ENCODE measurements around the gene CIZ1.
A peak's percentile ranks its signal among the peaks of the same experiment; 100 is the strongest.
"Not testable (repeated sequence)": the region's sequence is repeated elsewhere in the genome, so short reads cannot be mapped to it uniquely, and the experiment has no call there.

Gene CIZ1

DNA sequence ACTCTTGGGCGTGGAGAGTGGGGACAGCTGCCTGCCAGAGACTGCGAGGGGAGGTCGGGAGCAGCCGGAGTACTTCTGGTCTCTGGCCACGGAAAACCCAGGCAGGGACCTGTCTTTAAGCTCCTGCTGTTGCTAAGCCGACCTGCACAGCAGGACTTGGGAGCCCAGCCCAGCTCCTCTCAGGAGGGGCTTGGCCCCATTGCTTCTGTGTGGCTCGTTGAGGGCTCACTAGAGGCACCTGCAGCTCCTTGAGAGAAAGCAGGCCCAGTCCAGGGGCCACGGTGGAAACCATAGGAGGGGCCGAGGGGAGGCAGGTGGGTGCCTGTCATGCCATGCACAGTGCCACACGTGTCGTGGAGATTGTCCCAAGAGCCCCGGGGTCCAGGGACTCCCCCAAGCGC is 45.4 kb downstream of the CIZ1 start:
- no peak for DNase-seq

DNA sequence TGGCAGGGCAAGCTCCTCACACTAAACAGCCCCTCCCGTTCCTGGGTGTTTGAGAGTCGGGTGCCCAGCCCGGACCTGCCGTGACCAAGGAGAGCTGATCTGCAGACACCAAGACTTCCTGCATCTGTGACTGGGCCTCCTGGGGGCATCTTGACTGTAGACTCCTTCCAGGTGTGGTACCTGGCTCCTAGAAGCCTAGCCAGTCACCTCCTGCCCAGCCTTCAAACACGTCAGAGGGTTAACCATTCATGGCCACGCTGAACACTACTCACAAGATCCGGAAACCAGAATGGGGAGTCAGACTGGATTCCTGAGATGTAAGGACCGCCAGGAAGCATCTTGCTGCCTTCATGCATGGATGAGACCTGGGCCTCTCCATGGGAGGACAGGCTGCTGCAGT is 45.8 kb downstream of the CIZ1 start:
- DNase-seq: no peak

DNA sequence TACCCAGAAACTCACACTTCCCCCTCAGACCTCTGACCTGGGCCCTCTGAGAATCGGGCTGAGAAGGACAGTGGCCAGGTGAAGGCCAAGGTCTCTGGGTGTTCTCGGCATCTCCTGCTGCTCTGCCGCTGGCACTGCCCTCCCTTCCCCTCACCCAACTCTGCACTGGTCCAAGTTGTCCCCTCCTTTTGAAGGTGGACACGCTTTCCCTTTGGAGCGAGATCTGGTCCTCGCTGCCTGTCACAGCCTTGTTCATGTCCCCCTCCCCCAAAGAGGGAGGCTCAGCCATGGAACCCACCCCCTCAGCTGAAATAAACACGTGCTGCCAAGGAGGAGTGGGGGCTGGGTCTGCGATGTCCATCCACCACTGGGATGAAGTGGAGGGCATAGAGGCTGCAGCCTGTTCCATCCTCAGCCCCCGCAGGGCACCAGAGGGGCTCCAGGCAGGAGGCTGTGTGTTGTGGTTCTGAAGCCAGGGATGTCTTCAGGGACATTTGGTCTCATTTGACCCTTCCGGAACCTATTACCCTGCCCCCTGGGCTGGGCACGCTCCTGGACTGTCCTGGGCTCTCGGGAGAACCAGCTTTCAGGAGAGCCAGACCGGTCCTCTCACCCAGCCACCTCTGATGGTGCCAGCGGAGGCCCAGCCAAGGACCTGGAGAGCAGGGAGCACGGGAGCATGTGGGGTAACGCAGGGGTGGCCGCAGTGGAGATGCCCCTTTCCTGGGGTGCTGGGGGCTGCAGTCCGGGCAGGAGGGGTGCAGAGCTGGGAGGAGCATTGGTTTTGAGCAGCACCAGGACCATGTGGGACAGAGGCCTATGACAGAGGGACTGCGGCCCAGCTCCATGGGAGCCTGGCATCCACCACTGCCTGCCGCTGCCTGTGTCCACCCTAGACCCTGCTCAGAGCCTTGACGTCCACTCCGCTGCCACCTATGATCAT is 46.9 kb downstream of the CIZ1 start:
- DNase-seq: no peak

DNA sequence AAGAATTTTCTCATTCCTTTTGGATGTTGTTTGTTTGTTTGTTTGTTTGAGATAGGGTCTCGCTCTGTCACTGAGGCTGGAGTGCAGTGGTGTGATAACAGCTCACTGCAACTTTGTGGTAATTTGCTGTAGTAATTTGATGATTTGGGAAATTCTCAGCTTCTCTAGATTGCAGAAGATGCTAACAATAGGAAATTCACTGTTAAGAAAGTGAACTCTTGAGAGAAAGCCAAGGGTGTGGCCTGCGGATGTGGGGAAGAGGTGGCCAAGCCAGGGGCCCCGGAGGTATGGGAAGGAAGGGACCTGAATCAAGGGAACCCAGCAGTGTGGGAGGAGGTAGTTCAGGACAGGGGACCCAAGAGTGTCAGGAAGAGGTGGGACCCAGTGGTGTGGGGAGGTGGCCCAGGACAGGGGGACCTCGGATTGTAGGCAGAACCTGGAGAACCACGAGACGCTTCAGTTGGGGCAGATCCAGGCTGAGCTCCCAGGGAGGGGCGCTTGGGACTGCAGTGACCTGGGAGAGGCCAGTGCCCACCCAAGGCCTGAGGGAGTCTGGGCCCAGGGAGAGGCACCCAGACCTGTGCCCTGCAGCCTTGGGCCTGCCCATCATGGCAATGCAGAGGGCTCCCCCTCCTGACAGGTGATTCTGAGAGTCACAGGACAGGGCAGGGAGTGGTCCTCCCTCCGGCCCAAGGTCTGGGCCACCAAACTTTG is 47.7 kb downstream of the CIZ1 start:
- DNase-seq: no peak

DNA sequence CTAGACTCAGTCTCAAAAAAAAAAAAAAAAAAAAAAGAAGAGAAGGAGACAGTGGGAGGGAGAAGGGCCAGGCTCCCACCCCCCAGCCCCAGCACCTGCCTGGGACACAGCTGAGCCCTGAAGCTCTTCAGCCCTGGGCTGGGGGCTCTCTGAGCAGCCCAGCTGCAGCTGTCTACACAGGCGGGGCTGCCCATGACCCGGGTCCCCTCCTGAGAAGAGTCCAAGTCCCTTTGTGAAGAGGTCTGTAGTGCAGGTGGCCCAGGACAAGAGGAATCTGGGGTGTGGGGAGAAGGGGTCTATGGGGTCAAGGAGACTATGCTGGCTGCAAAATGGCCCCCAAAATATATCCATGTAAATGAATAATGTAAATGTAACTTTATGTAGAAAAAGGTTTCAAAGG is 48.8 kb downstream of the CIZ1 start:
- no peak for DNase-seq

DNA sequence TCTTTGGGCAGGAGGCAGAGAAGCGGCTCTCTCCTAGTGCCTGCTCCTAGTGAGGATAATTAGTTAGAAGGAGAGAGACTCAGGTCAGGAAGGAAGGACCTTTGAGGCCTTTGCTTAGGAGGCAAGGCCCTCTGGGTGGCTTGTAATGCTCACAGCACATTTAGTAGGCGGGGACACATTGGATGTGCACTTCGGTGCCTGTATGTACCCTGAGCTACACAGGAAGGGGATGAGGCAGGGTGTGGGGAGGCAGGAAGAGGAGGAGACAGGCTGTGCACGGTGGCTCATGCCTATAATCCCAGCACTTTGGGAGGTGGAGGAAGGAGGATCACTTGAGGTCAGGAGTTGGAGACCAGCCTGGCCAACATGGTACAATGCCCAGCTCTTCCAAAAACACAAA is 49.3 kb downstream of the CIZ1 start:
- no peak for DNase-seq

DNA sequence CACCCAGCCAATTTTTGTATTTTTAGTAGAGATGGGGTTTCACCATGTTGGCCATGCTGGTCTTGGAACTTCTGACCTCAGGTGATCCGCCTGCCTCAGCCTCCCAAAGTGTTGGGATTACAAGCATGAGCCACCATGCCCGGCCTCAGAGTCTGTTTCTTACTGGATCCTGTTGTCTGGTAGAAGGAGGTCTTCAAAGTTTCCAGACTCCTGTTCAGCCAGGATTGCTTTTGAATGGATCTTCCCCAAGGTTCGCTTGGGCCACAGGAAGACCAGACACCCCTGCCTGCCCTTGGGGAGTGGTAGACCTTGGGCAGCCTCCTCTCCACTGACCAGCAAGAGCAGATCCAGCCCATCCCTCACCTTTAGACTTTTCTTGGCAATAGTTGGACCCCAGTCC is 49.8 kb downstream of the CIZ1 start:
- no peak for DNase-seq

DNA sequence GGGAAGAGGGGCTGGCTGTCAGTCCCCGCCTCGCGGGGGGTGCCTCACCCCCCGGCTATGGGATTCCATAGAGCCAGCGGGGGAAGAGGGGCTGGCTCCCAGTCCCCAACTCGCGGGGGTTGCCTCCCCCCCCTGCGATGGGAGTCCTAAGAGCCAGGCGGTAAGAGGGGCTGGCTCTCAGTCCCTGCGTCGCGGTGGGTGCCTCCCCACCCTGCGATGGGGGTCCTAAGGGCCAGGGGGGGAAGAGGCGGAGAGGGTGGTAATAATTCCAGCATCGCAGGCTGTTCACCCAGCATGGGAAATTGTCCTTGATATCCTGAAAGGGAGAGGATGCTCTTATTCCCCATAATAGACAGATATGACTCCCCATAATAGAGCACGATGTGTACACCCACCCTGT is 51.8 kb downstream of the CIZ1 start:
- no peak for DNase-seq

DNA sequence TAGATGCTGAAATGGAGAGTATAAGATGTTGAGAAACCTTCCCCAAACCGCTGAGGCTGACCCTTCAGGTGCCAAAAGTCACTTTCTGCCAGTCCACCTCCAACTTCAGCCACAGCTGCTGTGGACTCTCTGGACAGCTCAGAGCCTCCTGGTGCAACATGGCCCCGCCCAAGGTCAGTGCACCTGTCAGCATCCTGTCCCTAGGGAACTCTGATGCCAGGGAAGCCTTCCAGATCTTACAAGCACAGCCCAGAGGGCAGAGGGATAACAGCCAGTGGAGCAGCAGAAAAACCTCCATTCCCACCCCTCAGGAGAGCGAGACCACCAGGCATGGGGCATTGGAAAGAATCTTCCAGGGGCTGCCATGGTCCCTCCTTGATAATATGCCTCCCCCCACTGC is 53.4 kb downstream of the CIZ1 start:
- no peak for DNase-seq

DNA sequence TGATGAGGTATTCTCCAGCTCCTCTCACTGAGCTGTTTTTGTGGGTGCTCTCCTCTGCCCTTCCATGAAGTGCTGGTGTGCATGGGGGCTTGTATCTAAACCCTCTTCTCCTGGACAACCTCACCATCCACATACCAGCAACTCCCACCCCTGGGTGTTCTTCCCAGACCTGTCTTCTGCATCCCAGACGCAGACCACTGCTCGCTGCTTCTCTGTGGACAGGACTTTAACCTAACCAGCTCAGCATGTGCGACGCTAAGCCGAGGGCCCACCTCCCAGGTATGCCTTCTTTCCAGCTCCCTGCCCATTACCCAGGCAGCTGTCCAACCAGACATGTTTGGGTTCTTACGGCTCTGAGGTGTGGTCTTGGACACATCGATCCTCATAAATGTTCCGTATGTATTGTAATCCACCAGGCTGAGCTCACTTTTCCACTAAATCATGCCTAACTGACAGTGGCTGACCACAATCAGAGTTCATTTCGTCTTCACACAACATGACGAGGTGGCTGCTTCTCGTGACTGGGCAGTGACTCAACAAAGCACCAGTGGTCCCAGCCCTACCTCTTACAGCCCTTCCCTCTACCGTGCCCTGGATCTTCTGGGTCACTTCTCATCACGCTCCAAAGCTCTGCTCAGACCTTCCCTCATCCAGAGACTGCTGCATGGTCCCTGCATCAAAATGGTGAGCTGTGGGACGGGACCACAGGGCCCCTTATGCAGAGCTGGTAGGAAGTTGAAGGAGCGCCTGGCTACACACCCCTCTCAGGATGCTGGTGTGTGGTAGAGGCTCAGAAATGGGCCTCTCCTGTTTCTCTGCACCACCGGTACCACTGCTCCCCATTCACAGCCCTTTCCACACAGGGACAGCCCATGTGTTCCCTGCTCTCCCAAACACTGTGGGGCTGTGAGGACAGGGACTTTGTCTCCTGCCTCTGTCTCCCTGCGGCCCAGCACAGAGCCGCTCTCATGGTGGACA is 54.3 kb downstream of the CIZ1 start:
- DNase-seq: no peak

DNA sequence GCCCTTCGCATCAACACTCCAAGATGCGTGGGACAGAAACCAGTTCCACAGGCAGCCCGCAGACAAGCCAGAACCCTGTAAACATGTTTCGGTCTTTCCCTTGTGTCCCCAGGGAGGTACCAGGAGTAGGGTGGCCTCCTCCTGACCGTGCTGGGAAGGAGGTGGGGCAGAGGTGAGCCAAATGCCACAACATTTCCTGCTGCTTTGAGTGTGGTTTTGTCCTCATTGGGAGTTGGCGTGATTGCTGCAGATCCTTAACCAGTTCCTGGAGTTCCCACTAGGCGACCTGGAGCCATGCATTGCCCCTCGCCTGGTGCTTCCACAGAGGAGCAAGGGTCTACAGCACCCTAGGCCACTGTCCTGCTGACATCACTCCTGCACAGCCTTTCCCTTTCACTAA is 55.8 kb downstream of the CIZ1 start:
- DNase-seq: not testable (repeated sequence)

DNA sequence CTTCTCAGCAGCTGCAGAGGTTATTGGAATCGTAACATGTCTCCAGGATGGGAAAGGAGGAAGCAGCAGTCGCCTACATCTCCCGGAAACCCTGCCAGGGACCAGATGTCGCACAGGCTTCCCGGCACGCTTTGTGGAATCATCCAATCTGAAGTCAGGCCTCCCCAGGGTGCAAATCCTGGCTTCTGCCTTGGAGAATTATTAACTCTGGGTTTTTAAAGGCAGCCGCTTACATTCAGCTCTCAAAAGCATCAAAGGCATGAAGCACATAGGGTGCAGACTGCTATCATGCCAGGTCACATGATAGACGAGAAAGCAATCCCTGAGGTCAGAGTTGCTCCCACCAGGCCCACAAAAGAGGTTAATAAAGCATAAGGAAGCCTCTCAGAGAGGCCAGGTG is 59.2 kb downstream of the CIZ1 start:
- not testable (repeated sequence) for DNase-seq

DNA sequence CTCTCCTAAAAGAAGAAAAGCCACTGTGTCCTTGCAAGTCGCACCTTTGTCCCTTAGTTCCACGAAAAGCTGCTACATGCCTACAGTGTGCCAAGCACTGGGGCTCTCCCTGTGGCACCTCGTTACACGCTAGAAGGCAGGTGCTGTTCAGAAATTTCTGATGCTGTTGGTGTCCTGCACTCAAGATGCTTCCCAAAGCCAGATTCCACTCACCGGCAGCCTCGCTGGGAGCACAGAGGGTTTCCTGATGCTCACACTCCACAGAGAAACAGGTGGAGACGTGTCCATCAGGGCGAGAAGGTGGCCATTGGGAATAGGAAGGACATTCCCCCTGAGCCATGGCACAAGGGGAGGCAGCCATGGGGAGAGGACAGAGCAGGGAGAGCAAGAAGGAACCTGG is 60.0 kb downstream of the CIZ1 start:
- not testable (repeated sequence) for DNase-seq

DNA sequence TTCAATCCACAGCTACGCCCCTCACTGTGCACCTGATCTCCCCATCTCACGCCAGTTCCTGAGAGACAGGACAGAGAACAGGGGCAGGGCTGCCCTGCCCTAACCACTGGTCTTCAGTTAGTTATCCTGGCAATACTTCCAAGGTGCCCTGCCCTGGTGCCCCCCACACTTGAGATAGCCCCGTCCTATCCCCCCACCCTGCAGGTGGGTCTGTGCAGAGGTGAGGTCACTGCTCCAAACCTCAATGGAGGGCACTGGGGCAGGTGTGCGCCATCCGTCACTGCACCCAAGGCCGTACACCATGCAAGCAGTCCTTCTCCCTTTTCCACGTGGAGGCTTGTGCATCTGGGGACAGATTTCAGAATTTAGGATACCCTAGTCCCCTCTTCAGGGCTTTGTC is 60.7 kb downstream of the CIZ1 start:
- not testable (repeated sequence) for DNase-seq

DNA sequence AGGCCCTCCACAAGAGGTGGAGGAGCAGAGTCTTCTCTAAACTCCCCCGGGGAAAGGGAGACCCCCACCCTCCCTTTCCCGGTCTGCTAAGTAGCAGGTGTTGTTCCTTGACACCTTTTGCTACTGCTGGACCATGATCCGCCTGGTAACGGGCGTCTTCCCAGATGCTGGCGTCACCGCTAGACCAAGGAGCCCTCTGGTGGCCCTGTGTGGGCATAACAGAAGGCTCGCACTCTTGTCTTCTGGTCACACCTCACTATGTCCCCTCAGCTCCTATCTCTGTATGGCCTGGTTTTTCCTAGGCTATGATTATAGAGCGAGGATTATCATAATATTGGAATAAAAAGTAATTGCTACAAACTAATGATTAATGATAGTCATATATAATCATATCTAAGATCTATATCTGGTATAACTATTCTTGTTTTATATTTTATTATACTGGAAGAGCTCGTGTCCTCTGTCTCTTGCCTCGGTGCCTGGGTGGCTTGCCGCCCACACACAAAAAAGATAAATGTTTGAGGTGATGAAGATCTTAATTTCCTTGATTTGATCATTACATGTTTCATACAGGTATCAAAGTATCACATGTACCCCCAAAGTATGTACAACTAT is 61.3 kb downstream of the CIZ1 start:
- DNase-seq: not testable (repeated sequence)

DNA sequence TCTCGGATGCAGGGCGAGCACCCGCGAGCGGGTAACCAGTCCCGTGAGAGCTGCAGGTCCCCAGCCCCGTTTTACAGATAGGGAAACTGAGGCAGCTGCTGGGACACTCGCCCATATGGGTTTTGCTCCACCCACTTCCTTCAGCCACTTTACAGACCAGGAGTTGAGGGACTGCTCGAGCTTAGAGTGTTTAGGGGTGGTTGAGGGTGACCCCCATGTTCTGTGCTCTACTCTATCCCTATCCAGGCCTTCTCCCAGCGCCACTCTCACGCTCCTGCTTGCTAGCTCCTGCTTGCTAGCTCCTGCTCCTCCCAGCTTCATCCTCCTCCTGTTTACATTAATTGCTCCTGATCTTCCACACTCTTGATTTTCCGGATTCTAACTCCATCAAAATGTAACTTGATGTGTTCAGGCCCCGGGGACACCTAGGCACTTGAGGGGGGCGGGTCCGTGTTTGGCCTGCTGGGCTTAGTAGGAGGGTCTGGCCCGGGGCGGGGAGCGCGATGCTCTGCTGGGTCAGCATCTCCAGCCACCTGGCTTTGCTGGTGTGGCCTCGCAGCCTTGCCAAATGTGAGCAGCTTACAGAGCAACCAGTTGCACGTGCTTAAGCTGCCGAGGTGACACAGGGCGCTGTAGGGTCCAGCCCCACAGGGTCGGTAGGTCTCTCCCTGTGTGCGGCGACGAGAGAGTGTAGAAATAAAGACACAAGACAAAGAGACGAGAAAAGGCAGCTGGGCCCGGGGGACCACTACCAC is 62.4 kb downstream of the CIZ1 start:
- no peak for DNase-seq

DNA sequence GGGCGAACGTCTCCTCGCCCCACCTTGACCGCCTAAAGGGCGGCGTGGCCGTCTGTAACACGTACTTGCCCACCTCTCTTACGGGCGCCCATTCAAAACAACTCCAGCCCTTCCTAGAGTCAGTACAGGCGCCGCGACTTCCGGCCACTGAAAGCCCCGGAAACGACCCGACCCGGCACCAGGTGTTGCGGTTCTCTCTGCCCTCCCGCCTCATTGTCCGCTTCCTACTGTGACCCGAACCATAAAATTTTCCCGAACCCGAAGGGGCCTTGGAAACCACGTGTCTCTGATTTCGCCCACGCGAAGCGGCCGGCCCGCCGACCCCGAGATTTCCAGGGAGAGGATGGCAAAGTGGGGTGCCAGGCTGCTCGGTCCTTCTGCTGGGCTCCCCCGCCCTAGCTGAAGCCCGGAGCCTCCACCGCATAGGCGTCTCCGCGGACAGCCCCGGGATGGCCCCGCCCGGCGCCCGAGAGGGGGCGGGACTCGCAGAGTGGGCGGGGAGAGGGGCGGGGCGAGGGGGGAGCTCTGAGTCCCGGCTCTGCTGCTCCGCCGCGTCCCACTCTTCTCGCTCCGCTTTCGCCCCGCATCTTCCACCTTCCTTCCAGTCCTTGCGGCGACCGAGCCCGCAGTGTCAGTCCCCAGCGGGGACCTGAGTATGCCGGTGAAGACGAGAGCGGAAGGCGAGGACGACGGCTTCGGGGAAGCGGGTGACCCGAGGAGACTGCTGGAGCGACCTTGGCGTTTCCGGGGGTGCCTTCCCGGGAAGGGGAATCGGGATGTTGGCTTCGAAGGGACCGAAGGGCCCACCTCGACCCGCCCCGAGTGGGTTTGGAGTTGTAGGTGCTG is 63.2 kb downstream of the CIZ1 start:
- peak; percentile 99 for DNase-seq

DNA sequence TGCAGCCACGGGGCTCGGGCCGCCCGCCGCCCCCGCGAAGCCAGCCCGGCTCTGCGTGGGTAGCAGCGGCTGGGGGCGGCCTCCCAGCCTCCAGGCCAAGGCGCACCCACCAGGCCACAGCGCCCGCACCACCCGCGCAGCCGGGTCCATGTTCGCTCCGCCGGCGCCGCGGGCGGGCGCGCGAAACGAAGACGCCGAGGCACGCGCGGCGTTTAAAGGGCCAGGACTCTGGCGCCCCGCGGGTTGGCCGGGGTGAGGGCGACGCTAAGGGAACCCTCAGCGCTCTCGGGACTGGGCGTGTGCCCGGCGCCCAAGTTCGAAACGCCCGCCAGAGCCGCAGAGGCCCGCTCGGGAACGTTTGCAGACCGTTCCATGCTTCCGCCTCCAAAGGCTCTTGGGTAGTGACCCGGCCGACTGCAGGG is 63.8 kb downstream of the CIZ1 start, which contains the start of gene PTGES2:
Gene PTGES2 (minus strand): TSS at position 162 of the 422 bp plus-strand sequence. CDS start 12 bp downstream, at position 150.
- DNase-seq: peak; percentile 96

DNA sequence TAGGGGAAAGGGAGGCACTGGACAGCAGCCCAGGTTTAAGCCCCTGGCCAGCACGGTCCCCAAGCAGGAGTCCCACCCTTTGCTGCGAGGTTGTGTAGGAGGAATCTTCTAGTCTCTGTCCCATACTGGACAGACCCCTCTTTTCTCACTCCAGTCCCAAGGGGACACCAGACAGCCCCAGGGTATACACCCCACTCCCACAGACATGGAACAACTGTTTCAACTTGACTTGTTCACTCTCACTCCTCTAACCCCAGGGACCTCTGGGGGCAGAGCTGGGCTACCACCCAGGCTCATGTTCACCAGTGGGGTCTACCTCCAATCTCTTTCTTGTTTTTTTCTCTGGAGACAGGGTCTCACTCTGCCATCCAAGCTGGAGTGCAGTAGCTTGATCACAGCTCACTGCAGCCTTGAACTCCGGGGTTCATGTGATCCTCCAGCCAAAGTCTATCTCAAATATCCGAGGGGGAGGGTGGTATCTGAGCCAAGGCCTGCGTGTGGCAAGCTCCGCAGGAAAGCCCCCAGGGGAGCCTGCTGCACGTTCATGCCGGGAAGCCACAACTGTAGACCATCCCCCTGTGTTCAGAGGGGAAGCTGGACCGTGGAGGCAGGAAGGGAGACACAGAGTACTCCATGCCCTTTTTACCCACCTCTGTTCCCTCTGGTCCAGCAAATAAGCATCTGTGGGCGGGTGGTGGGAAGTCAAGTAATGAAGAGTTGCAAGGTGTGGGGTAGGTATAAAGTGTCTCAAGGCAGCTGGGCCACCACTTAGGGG is 65.6 kb downstream of the CIZ1 start:
- no peak for DNase-seq
